GM18907 (cell line): ENCODE measurements around the gene ACVR1C.
"Not testable (repeated sequence)": the region's sequence is repeated elsewhere in the genome, so short reads cannot be mapped to it uniquely, and the experiment has no call there.

Source experiments
- ATAC-seq: cut with Tn5 transposase; IDR thresholded peaks from one replicate; pipeline ENCODE4 v1.9.1; 2021; ENCODE audit warnings: mild to moderate bottlenecking, moderate library complexity; ENCODE audit not compliant: unreplicated experiment

The ACVR1C gene

GRCh38 chr2:157587576-157587975 lies 41.1 kb downstream of the ACVR1C start:
- no peak for ATAC-seq

- no peak for ATAC-seq
Observed at GRCh38 chr2:157574165-157574564, 54.5 kb downstream of the ACVR1C start.

- ATAC-seq: peak; percentile 79
Observed at GRCh38 chr2:157572725-157573124, 55.9 kb downstream of the ACVR1C start.

- not testable (repeated sequence) for ATAC-seq
Observed at GRCh38 chr2:157566623-157567022, 62.0 kb downstream of the ACVR1C start.

- ATAC-seq: not testable (repeated sequence)
Observed at GRCh38 chr2:157566113-157566512, 62.6 kb downstream of the ACVR1C start.

GRCh38 chr2:157565550-157565949 lies 63.1 kb downstream of the ACVR1C start:
- no peak for ATAC-seq

GRCh38 chr2:157559890-157560289 lies 68.8 kb downstream of the ACVR1C start:
- ATAC-seq: no peak

- no peak for ATAC-seq
Observed at GRCh38 chr2:157559461-157559860, 69.2 kb downstream of the ACVR1C start.

GRCh38 chr2:157559061-157559460 lies 69.6 kb downstream of the ACVR1C start:
- no peak for ATAC-seq

GRCh38 chr2:157557770-157558169 lies 70.9 kb downstream of the ACVR1C start:
- ATAC-seq: no peak

GRCh38 chr2:157540102-157540501 lies 88.6 kb downstream of the ACVR1C start:
- ATAC-seq: no peak

GRCh38 chr2:157538064-157538463 lies 90.6 kb downstream of the ACVR1C start:
- ATAC-seq: no peak

- no peak for ATAC-seq
Observed at GRCh38 chr2:157536815-157537214, 91.8 kb downstream of the ACVR1C start.

- ATAC-seq: no peak
Observed at GRCh38 chr2:157528963-157529751, 99.5 kb downstream of the ACVR1C start.

- no peak for ATAC-seq
Observed at GRCh38 chr2:157526070-157526469, 102.6 kb downstream of the ACVR1C start.

GRCh38 chr2:157523270-157524247 lies 105.1 kb downstream of the ACVR1C start:
- no peak for ATAC-seq

GRCh38 chr2:157514966-157515365 lies 113.7 kb downstream of the ACVR1C start:
- ATAC-seq: not testable (repeated sequence)

GRCh38 chr2:157509744-157510143 lies 118.9 kb downstream of the ACVR1C start:
- no peak for ATAC-seq

- no peak for ATAC-seq
Observed at GRCh38 chr2:157508676-157509075, 120.0 kb downstream of the ACVR1C start.

- no peak for ATAC-seq
Observed at GRCh38 chr2:157506586-157506985, 122.1 kb downstream of the ACVR1C start.

GRCh38 chr2:157504623-157505022 lies 124.0 kb downstream of the ACVR1C start:
- ATAC-seq: no peak

GRCh38 chr2:157501026-157501425 lies 127.6 kb downstream of the ACVR1C start:
- ATAC-seq: no peak
